Measurements from ENCODE around the gene SF3B2. TPM values are rescaled to one million over a fixed set of nuclear protein-coding genes. Genes with fewer than 3 reads are reported as not detected.

Gene SF3B2
- total RNA-seq, 1 donor, result 158 TPM

DNA sequence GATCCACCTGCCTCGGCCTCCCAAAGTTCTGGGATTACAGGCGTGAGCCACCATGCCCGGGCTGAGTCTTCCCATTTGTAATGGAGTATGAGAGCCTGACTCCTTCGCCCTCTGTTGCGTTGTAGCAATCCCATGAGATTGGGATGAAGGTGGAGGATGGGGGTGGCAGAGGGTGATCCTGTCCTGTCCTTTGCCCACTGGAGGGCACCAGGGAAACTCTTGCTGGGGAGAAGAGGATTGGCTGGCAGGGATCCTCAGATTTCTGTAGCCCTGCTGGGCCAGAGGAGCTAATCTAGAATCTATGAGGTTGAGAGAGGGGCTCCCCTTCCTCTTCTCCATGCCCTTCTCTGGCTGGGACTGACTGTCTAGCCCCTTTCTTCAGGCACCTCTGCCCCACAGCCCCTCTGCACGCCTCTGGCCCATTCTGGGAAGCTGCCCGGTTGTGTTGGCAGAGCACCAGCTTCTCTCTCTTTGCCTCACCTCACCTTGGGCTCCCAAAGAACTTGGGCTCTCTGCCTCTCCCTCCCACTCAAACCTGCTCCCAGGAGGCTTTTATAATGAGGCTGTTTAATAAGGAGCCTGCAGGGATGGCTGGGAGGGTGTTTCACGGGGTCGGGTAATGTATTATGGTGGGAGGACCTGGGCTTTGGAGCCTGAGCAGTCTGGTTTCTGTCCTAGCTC is 16.4 kb upstream of the SF3B2 start:
- DNase-seq (ENCODE audit: low read depth), result no peak
- TF ChIP-seq, protein P1, sequence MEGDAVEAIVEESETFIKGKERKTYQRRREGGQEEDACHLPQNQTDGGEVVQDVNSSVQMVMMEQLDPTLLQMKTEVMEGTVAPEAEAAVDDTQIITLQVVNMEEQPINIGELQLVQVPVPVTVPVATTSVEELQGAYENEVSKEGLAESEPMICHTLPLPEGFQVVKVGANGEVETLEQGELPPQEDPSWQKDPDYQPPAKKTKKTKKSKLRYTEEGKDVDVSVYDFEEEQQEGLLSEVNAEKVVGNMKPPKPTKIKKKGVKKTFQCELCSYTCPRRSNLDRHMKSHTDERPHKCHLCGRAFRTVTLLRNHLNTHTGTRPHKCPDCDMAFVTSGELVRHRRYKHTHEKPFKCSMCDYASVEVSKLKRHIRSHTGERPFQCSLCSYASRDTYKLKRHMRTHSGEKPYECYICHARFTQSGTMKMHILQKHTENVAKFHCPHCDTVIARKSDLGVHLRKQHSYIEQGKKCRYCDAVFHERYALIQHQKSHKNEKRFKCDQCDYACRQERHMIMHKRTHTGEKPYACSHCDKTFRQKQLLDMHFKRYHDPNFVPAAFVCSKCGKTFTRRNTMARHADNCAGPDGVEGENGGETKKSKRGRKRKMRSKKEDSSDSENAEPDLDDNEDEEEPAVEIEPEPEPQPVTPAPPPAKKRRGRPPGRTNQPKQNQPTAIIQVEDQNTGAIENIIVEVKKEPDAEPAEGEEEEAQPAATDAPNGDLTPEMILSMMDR (IDR thresholded peaks at IDR 0.05; ENCODE audit: insufficient read depth, low read length), result no peak
- no peak overlapping the region for H3K4me3 ChIP-seq (ENCODE audit: low read depth, low read length)

DNA sequence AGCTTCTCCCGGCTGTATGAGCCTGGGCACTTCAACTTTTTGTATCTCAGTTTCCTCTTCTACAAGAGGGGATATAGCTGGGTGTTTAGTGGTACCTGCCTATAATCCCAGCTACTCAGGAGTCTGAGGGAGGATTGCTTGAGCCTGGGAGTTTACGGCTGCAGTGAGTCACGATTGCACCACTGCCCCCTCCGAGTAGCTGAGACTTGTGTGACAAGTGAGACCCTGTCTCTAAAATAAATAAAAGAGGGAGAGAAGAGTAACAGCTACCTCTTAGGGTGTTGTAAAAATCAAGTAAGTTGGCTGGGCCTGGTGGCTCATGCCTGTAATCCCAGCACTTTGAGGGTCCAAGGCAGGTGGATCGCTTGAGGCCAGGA is 15.8 kb upstream of the SF3B2 start:
- no peak for DNase-seq (ENCODE audit: low read depth)
- TF ChIP-seq, protein P1 (IDR thresholded peaks at IDR 0.05; ENCODE audit: insufficient read depth, low read length), result no peak

DNA sequence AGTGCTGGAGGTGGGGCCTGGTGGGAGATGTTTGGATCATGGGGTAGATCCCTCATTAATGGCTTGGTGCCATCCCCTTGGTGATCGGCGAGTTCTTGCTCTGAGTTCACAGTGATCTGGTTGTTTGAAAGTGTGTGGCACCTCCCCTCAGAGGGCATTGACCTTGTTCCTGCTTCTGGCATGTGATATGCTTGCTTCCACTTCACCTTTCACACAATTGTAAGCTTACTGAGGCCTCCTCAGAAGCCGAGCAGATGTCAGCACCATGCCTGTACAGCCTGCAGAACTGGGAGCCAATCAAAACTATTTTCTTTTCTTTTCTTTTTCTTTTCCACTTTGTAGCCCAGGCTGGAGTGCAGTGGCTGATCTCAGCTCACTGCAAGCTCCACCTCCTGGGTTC is 14.8 kb upstream of the SF3B2 start:
- TF ChIP-seq, protein P1 (IDR thresholded peaks at IDR 0.05; ENCODE audit: insufficient read depth, low read length), result no peak
- DNase-seq (ENCODE audit: low read depth), result no peak
- no peak overlapping the region for H3K4me3 ChIP-seq (ENCODE audit: low read depth, low read length)

More for the DNA sequence above, 15.8 kb upstream of the SF3B2 start:
- H3K4me3 ChIP-seq (ENCODE audit: low read depth, low read length), result no peak overlapping the region

GRCh38 chr11:66039765-66040164 is 12.4 kb upstream of the SF3B2 start:
- no peak for DNase-seq (ENCODE audit: low read depth)
- TF ChIP-seq, protein P1 (IDR thresholded peaks at IDR 0.05; ENCODE audit: insufficient read depth, low read length), result no peak
- H3K4me3 ChIP-seq (ENCODE audit: low read depth, low read length), result no peak overlapping the region

GRCh38 chr11:66042227-66042995 is 9.8 kb upstream of the SF3B2 start:
- no peak overlapping the region for H3K4me3 ChIP-seq (ENCODE audit: low read depth, low read length)
- no peak for DNase-seq (ENCODE audit: low read depth)
- TF ChIP-seq, protein P1 (IDR thresholded peaks at IDR 0.05; ENCODE audit: insufficient read depth, low read length), result no peak

GRCh38 chr11:66042996-66043906 is 8.9 kb upstream of the SF3B2 start:
- DNase-seq (ENCODE audit: low read depth), result no peak
- no peak overlapping the region for H3K4me3 ChIP-seq (ENCODE audit: low read depth, low read length)
- TF ChIP-seq, protein P1 (IDR thresholded peaks at IDR 0.05; ENCODE audit: insufficient read depth, low read length), result no peak
